Lung (tissue), 12 donors: ENCODE data around the gene PPID. TPM values are rescaled to one million over a fixed set of nuclear protein-coding genes. Genes with fewer than 3 reads are reported as not detected.

ENCODE experiments used
- ATAC-seq: fragments of 200-7000 bp; cut with Tn5 transposase; one replicate; pipeline ENCODE4 v1.9.1; 2020; ENCODE audit warnings: moderate number of reproducible peaks; ENCODE audit not compliant: insufficient read depth, low FRiP score
- DNase-seq, 3 donors: peaks; one replicate each; pipeline ENCODE4 v3.0.0-alpha.2; 2013 to 2017
- H3K27ac ChIP-seq, 2 donors: one replicate each; pipeline ENCODE4 v1.5.1; 2013; ENCODE audit warnings: mild to moderate bottlenecking in 2 of 2, moderate library complexity in 2 of 2, control low read depth in 1 of 2, inconsistent platforms in 1 of 2, low read depth in 1 of 2, low read length in 1 of 2
- H3K27me3 ChIP-seq, 3 donors: one replicate each; pipeline ENCODE4 v1.5.1; 2013; ENCODE audit warnings: low read length in 2 of 3; ENCODE audit not compliant: control insufficient read depth in 3 of 3, insufficient read depth in 3 of 3
- H3K36me3 ChIP-seq, 4 donors: one replicate each; pipeline ENCODE4 v1.5.1; 2013; ENCODE audit warnings: low read length in 4 of 4, mild to moderate bottlenecking in 1 of 4, moderate library complexity in 1 of 4; ENCODE audit not compliant: control insufficient read depth in 4 of 4, insufficient read depth in 4 of 4
- H3K4me1 ChIP-seq, 5 donors: one replicate each; pipeline ENCODE4 v1.5.1; 2013; ENCODE audit warnings: low read length in 5 of 5, mild to moderate bottlenecking in 2 of 5, moderate library complexity in 1 of 5; ENCODE audit not compliant: control insufficient read depth in 5 of 5, insufficient read depth in 5 of 5
- H3K4me3 ChIP-seq: one replicate; pipeline ENCODE4 v1.5.1; 2013; ENCODE audit warnings: mild to moderate bottlenecking, control low read depth, moderate library complexity
- H3K9ac ChIP-seq, 2 donors: one replicate each; pipeline ENCODE4 v1.5.1; 2013; ENCODE audit warnings: low read length in 2 of 2, control low read depth in 1 of 2; ENCODE audit not compliant: insufficient read depth in 1 of 2
- H3K9me3 ChIP-seq, 4 donors: one replicate each; pipeline ENCODE4 v1.5.1; 2013; ENCODE audit warnings: low read length in 3 of 4, mild to moderate bottlenecking in 1 of 4, moderate library complexity in 1 of 4; ENCODE audit not compliant: control insufficient read depth in 4 of 4, insufficient read depth in 3 of 4
- WGBS, 2 donors: extraction: QIAGEN DNeasy Blood & Tissue Kit; methylation state at CpG; one replicate each; pipeline ENCODE4 v1.1.7; 2013; 5-methylcytosine and 5-hydroxymethylcytosine counted together
- polyA plus RNA-seq, 2 donors: library from polyadenylated mRNA; stranded (reverse); fragments of 200-250 nt; gene quantifications; one replicate each; pipeline ENCODE4 v1.2.1, GENCODE V29; 2013
- total RNA-seq, 2 donors: library from RNA; depleted of rRNA in 1 of 2; stranded (reverse); fragments of >200 nt in 1 of 2; gene quantifications; one replicate each; pipeline ENCODE4 v1.2.1, GENCODE V29; 2014 to 2021
- TF ChIP-seq, protein P1 (sequence below): IDR thresholded peaks from 2 replicates; pipeline ENCODE4 v1.5.1; 2012; ENCODE audit warnings: mild to moderate bottlenecking; ENCODE audit errors: control extremely low read depth, extremely low read depth
- donor health status: control.
- donor health status: control.
- donor health status: Bipolar disorder and iron deficiency.
- donor health status: healthy.
- donor health status: DM: yes; HTN: yes; CAD: no.

The PPID gene
- total and polyA plus RNA-seq, 4 donors = 14.7 to 39.0 (median 21.3) TPM

DNA sequence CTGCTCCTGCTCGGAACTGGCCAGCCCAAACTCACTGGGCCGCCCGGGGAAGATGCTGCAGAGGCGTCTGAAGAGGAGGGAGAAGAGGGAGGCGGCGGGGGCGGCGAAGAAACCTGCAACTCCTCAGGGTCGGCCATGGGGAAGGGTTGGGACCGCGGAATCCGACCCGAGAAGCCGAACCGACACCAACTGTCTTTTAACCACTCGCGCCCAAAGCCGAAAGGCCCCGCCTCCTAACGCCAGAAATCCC lies 51.6 kb downstream of the PPID start, which contains the start of gene C4orf46:
Gene C4orf46 (minus strand): TSS at position 223 of the 250 bp plus-strand sequence. CDS start 86 bp downstream, at position 137.
- no peaks in the 10 kb centered on the region for H3K27me3 ChIP-seq
- WGBS, 2 donors = 0% methylated on average over 19 to 20 of the region's 20 CpGs
- peak within 1 kb of the TSS; percentile 95 to 98 for H3K9ac ChIP-seq
- H3K9me3 ChIP-seq = no peaks in the 10 kb centered on the region
- TF ChIP-seq, protein P1, sequence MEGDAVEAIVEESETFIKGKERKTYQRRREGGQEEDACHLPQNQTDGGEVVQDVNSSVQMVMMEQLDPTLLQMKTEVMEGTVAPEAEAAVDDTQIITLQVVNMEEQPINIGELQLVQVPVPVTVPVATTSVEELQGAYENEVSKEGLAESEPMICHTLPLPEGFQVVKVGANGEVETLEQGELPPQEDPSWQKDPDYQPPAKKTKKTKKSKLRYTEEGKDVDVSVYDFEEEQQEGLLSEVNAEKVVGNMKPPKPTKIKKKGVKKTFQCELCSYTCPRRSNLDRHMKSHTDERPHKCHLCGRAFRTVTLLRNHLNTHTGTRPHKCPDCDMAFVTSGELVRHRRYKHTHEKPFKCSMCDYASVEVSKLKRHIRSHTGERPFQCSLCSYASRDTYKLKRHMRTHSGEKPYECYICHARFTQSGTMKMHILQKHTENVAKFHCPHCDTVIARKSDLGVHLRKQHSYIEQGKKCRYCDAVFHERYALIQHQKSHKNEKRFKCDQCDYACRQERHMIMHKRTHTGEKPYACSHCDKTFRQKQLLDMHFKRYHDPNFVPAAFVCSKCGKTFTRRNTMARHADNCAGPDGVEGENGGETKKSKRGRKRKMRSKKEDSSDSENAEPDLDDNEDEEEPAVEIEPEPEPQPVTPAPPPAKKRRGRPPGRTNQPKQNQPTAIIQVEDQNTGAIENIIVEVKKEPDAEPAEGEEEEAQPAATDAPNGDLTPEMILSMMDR = no peak
- peak within 1 kb of the TSS; percentile 74 for H3K4me3 ChIP-seq
- no peak for DNase-seq
- H3K4me1 ChIP-seq = peaks cover 0 to 18% (median 0%) of the 10 kb centered on the region in 5 donors
- H3K27ac ChIP-seq = peak within 1 kb of the TSS; percentile 95 to 97
- no peak for ATAC-seq
- peaks cover 0 to 3% (median 1%) of the 10 kb centered on the region in 4 donors for H3K36me3 ChIP-seq

DNA sequence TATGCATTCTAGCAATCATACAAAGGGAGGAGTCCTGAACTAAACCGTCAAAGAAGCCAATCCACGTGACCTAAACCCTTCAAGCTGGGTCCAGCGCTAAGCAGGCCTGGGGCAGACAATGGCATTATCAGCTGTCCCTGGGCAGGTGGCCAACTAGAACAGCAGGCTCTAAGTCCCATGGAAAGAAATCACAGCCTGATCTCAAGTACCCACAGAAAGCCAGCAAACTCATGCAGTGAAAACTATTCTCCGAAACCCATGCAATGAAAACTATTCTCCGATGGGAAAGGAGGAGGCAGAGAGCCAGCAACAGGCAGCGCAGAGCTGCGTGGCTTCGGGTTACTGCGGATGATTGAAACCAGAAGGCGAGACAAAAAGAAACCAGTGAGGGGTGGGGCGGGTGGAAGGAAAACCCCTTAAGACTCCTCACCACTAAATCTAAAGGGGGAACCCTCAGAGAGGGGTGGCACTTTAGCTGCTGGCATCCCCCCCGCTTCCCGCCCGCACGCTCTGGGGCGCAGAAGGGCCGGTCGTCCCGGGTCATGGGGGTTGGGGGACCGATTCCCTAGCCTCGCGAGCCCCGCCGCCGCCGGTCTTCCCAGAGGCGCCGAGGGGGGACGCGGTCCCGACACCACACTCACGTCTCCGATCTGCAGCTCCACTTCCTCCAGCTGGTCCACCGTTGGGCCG lies 52.1 kb downstream of the PPID start:
- ATAC-seq (peak; percentile 7), DNase-seq (peak; percentile 88 to 95 (median 94))
- Histone ChIP-seq H3K27me3 (no peaks in the 10 kb centered on the region), H3K9ac (peak overlapping the region; percentile 42 to 89), H3K36me3 (peaks cover 0 to 3% (median 1%) of the 10 kb centered on the region in 4 donors), H3K4me1 (peaks cover 0 to 18% (median 0%) of the 10 kb centered on the region in 5 donors), H3K4me3 (peak overlapping the region; percentile 74), H3K27ac (peak overlapping the region; percentile 88 to 95), H3K9me3 (no peaks in the 10 kb centered on the region)
- 0% methylated on average over 35 of the region's 35 CpGs for WGBS, 2 donors
- TF ChIP-seq, protein P1 = no peak

DNA sequence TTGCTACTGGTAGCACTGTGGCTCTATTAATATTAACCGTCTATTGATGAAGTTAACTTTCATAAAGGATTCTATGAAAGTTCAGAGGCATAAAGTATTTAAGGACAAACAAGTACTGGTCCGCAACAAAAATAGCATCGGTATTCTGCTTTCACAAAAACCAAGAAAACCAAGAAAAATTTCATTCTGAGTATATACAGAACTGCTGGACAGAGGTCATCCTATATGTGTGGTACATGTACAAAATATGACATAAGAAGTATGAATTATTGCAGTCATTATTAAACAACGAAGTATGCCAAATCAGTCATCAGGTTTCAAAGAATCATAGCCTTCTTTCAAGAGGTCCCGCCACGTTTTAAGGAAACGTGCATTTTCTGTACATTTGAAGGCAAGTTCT lies 53.9 kb downstream of the PPID start:
- no peak overlapping the region for H3K4me3 ChIP-seq
- TF ChIP-seq, protein P1 = no peak
- WGBS, 2 donors = 85 to 91% methylated on average over 7 of the region's 7 CpGs

More for the DNA sequence above, 53.9 kb downstream of the PPID start:
- Histone ChIP-seq H3K9me3 (no peaks in the 10 kb centered on the region), H3K27me3 (no peaks in the 10 kb centered on the region), H3K9ac (no peak overlapping the region), H3K27ac (no peak overlapping the region), H3K36me3 (peaks cover 0 to 3% (median 1%) of the 10 kb centered on the region in 4 donors), H3K4me1 (peaks cover 0 to 18% (median 0%) of the 10 kb centered on the region in 5 donors)
- ATAC-seq (no peak), DNase-seq (no peak)
